Measurements from ENCODE around the gene DBF4B. TPM values are rescaled to one million over a fixed set of nuclear protein-coding genes. Genes with fewer than 3 reads are reported as not detected.

DBF4B gene
- total and polyA plus RNA-seq, 8 donors: 1.0 to 5.5 (median 2.8) TPM

- intact Hi-C loops (cut with DNase I): no loop called here
- Histone ChIP-seq H3K4me1 (no peaks in the 10 kb centered on the region), H3K36me3 (no peaks in the 10 kb centered on the region), H3K9me3 (no peaks in the 10 kb centered on the region), H3K27ac (no peak overlapping the region), H3K4me3 (no peak overlapping the region), H3K27me3 (peaks cover 0 to 3% (median 0%) of the 10 kb centered on the region in 4 donors)
- WGBS, 2 donors: 62 to 68% methylated on average over 15 of the region's 15 CpGs
- no peak for TF ChIP-seq CTCF (IDR thresholded peaks at IDR 0.05)
- peak in 1 of 6 donors; percentile 29 for DNase-seq
- no peak for ATAC-seq
- no peak for FAIRE-seq
Observed at GRCh38 chr17:44787271-44787940, 78.9 kb downstream of the DBF4B start.

GRCh38 chr17:44788139-44788538, 79.7 kb downstream of the DBF4B start:
- Histone ChIP-seq H3K4me1 (no peaks in the 10 kb centered on the region), H3K36me3 (no peaks in the 10 kb centered on the region), H3K27ac (no peak overlapping the region), H3K4me3 (no peak overlapping the region), H3K27me3 (peaks cover 0 to 3% (median 0%) of the 10 kb centered on the region in 4 donors), H3K9me3 (no peaks in the 10 kb centered on the region)
- intact Hi-C loops (cut with DNase I): no loop called here
- DNase-seq (peak in 1 of 6 donors; percentile 25), ATAC-seq (no peak), FAIRE-seq (no peak)
- 57 to 67% methylated on average over 7 of the region's 7 CpGs for WGBS, 2 donors
- no peak for TF ChIP-seq CTCF (IDR thresholded peaks at IDR 0.05)

- H3K9me3 ChIP-seq: no peaks in the 10 kb centered on the region
- ATAC-seq (no peak), DNase-seq (no peak), FAIRE-seq (no peak)
- H3K27me3 ChIP-seq: peaks cover 0 to 3% (median 0%) of the 10 kb centered on the region in 4 donors
- no peaks in the 10 kb centered on the region for H3K36me3 ChIP-seq
- 76 to 82% methylated on average over 1 of the region's 1 CpG for WGBS, 2 donors
- H3K4me3 ChIP-seq: no peak overlapping the region
- no peak for TF ChIP-seq CTCF (IDR thresholded peaks at IDR 0.05)
- no peaks in the 10 kb centered on the region for H3K4me1 ChIP-seq
- intact Hi-C loops (cut with DNase I): no loop called here
- H3K27ac ChIP-seq: no peak overlapping the region
Observed at GRCh38 chr17:44792276-44792675, 83.8 kb downstream of the DBF4B start.

- no peaks in the 10 kb centered on the region for H3K36me3 ChIP-seq
- intact Hi-C loops (cut with DNase I): no loop called here
- DNase-seq: no peak
- H3K9me3 ChIP-seq: no peaks in the 10 kb centered on the region
- no peak overlapping the region for H3K27ac ChIP-seq
- H3K4me3 ChIP-seq: no peak overlapping the region
- H3K4me1 ChIP-seq: no peaks in the 10 kb centered on the region
- H3K27me3 ChIP-seq: no peaks in the 10 kb centered on the region
- FAIRE-seq: no peak
- WGBS, 2 donors: 75 to 82% methylated on average over 18 of the region's 18 CpGs
- no peak for ATAC-seq
- no peak for TF ChIP-seq CTCF (IDR thresholded peaks at IDR 0.05)
Observed at GRCh38 chr17:44793885-44794842, 85.7 kb downstream of the DBF4B start.

Measured in pancreas (tissue), 10 donors.